ENCODE results near the gene SCNN1A.

DNA sequence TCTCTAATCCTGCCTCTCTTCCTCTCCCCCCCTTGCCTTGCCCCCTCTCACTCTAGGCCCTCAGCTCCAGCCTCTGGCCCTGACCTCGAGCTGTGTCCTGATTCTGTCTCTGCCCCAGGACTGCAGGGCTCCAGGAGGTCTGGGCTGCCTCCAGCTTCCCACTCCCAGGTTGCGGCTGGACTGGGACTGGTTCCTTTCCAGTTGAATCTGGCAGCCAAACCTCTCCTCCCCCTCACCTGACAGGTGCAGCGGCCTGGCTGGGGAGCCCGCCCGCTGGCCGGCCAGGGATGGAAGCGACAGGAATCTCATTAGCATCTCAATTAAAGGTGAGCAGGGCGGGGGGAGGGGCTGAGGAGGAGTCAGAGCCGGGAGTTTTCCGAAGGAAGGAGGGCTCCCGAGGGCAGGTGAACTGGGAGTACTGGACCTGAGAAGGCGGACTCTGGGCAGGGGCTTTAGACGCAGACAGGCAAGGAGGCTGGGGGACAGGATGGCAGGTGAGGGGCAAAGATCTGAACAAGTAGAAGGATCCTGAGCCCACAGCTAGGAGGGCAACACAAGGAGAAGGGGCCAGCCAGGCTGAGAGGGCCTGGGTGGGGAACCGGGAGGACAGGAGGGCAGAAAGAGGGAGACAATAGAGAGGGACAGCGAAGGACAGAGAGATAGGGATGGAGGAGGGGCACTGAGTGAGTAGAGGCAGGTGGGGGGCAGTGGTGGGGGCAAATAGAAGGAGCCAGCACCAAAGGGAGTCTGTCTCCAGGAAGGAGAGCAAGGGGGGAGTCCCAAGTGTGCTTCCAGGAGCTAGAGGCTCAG lies at the start of gene SCNN1A:
- no peak for TF ChIP-seq ZNF878 (CRISPR knock-in tag; IDR thresholded peaks at IDR 0.05)
- TF ChIP-seq KDM5A (IDR thresholded peaks at IDR 0.05; ENCODE audit: borderline replicate concordance, low read length) = no peak

All from HepG2 (cell line).